Measurements from ENCODE around the gene MLLT3.

MLLT3 gene

GRCh38 chr9:20407013-20407412 is 215.3 kb downstream of the MLLT3 start:
- no peak for DNase-seq

- DNase-seq, result no peak
These were observed 216.0 kb downstream of the MLLT3 start for GRCh38 chr9:20406344-20406743.

GRCh38 chr9:20405616-20406015 is 216.7 kb downstream of the MLLT3 start:
- DNase-seq, result no peak

GRCh38 chr9:20405078-20405477 is 217.2 kb downstream of the MLLT3 start:
- DNase-seq, result no peak

- no peak for DNase-seq
These were observed 218.0 kb downstream of the MLLT3 start for GRCh38 chr9:20404192-20404813.

GRCh38 chr9:20403346-20403745 is 219.0 kb downstream of the MLLT3 start:
- peak; percentile 11 for DNase-seq

GRCh38 chr9:20402273-20402875 is 219.9 kb downstream of the MLLT3 start:
- no peak for DNase-seq

GRCh38 chr9:20398536-20399338 is 223.6 kb downstream of the MLLT3 start:
- DNase-seq, result no peak

- DNase-seq, result no peak
These were observed 225.0 kb downstream of the MLLT3 start for GRCh38 chr9:20397348-20397747.

GRCh38 chr9:20396509-20396908 is 225.8 kb downstream of the MLLT3 start:
- no peak for DNase-seq

GRCh38 chr9:20395651-20396050 is 226.6 kb downstream of the MLLT3 start:
- no peak for DNase-seq

GRCh38 chr9:20394969-20395368 is 227.3 kb downstream of the MLLT3 start:
- no peak for DNase-seq

- DNase-seq, result no peak
These were observed 231.1 kb downstream of the MLLT3 start for GRCh38 chr9:20391208-20391607.

GRCh38 chr9:20390400-20390799 is 231.9 kb downstream of the MLLT3 start:
- no peak for DNase-seq

GRCh38 chr9:20387062-20387461 is 235.2 kb downstream of the MLLT3 start:
- no peak for DNase-seq

GRCh38 chr9:20384642-20385041 is 237.7 kb downstream of the MLLT3 start:
- no peak for DNase-seq

- no peak for DNase-seq
These were observed 239.7 kb downstream of the MLLT3 start for GRCh38 chr9:20382460-20383071.

GRCh38 chr9:20380546-20380945 is 241.8 kb downstream of the MLLT3 start:
- no peak for DNase-seq

GRCh38 chr9:20379804-20380225 is 242.5 kb downstream of the MLLT3 start:
- no peak for DNase-seq

- no peak for DNase-seq
These were observed 243.4 kb downstream of the MLLT3 start for GRCh38 chr9:20378851-20379250.

- DNase-seq, result no peak
These were observed 244.5 kb downstream of the MLLT3 start for GRCh38 chr9:20377790-20378189.

- DNase-seq, result no peak
These were observed 245.4 kb downstream of the MLLT3 start for GRCh38 chr9:20376731-20377375.

GRCh38 chr9:20376042-20376441 is 246.3 kb downstream of the MLLT3 start:
- DNase-seq, result no peak

Measured in CD4-positive, alpha-beta T cell treated with Interleukin-12 subunit alpha and Interleukin-12 subunit beta, for 1 hour (primary cell).